ENCODE data around the gene PAXX.
A peak's percentile ranks its signal among the peaks of the same experiment; 100 is the strongest.

PAXX gene

DNA sequence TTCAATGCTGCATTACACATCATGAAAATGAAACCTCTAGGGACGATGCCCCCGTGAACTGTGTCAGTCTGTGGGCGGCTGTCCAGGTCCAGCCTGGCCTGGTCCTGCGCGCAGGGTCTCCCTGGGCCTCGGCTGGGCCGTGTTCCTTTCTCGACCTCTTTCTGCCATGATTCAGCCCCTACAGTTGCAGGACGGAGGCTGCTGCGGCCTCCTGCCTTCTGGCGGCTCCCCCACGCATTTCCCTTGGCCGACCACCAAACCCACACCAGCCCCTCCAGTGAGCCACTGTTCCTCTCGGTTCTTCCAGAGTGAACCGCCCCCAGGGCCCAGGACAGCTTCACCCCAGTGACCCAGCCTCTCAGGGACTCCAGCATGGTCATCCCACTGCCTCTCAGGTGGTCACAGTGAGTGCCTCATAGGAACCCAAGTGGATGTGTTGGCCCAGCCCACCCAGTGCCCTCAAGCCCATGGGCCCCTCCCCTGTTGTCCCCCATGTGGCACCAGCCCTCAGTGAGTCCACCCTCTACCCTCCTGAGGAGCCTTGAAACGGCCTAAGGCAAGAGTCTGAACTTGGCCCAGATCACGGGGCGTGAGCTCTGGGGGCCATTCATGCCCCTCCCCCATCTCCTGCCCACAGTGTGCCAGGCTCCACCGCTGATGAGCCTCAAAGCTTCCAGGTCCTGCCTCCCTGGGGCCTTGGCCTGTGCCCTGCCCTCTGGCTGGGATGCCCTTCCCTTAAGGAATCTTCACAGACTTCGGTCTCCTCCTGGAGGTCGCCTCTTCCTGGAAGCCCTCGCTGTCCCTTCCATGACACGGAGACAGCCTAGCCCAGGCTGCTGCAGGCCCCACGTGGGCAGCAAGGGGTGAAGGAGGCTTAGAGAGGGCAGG, 14.1 kb downstream of the PAXX start:
- DNase-seq, result no peak

DNA sequence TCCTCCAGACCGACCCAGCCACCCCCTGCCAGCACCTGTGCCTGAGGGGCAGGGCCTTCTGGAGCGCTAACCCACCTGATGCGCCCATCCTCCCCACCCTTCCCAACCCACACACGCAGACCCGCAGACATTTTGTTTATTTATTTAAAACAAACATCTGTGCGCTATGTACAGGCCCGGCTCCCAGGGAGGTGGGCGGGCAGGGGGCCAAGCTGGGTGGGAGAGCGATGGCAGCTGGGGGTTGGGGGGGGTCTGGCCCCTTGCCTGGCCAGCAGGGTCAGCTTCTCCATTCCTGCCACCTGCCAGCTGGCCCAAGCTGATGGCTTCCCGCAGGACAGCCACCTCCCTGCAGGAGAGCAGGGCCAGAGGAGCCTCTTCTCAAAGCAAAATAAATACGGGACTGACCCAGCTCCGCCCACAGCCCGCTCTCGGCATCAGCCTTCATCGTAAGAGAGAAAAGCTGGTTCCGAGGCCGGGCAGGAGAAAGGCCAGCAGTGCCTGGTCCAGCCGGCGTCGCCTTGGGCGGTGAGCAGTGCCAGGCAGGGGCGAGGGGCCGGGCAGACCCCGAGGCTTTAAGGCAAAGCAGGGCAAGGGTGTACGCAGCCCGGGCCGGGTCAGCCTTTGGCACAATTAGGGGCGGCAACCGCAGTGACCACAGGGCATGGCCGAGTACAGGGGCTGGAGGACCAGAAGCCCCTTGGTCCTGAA, 15.0 kb downstream of the PAXX start:
- peak; percentile 7 to 39 for DNase-seq

DNA sequence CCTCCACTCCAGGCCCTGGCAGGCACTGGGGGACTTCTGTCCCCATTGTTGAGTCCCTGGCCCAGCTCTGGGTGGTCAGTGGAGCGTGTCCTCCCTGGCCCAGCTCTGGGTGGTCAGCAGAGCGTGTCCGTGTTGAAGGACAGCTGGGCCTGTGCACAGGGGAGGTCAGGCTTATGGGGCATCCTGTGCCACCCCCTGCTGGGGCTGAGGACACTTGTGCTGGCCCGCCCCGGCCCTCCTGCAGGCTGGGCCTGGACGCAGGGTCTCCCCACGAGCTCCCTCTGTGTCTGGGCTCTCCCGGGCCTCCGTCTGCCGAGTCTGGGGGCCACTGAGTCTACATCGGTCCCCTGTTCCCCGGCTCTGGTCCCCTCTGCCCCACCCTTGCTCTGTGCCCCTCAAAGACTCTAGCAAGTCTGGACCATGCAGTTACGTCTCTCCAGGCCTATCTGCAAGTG, 15.6 kb downstream of the PAXX start:
- DNase-seq, result no peak

DNA sequence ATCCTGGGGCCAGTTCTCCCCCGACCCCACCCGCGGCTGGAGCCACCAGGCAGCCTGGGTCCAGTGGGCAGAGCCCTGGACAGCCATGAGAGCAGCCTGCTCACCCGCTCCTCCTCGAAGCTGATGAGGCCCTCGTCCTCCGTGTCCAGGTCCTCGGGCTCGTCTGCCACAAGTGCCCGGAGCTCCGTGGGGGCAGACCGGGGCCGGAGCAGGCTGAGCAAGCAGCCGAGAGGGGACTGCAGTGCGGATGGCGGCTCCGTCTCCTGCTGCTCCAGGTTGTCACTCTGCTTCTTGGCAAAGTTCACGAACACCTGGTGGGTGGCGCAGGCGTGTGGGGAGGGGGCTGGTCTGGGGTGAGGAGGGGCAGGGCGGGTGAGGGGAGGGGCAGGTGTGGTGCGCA, 16.1 kb downstream of the PAXX start:
- DNase-seq, result no peak

DNA sequence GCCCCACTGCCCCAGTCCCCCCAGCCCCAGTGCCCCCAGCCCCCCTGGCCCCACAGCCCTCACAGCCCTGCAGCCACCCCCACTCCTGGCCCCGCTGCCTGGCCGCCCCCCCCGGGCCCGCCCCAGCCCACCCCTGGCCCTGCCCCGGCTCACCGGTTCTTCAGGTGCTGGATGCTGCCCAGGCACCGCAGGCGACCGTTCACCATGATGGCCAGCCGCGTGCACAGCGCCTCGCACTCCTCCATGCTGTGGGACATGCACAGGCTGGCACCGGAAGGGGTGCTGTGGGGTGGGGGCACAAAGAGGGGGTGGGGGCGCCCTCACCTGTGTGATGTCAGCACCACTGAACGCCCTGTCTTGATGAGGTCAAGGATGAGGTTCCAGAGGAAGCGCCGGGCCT, 17.0 kb downstream of the PAXX start:
- DNase-seq, result no peak

DNA sequence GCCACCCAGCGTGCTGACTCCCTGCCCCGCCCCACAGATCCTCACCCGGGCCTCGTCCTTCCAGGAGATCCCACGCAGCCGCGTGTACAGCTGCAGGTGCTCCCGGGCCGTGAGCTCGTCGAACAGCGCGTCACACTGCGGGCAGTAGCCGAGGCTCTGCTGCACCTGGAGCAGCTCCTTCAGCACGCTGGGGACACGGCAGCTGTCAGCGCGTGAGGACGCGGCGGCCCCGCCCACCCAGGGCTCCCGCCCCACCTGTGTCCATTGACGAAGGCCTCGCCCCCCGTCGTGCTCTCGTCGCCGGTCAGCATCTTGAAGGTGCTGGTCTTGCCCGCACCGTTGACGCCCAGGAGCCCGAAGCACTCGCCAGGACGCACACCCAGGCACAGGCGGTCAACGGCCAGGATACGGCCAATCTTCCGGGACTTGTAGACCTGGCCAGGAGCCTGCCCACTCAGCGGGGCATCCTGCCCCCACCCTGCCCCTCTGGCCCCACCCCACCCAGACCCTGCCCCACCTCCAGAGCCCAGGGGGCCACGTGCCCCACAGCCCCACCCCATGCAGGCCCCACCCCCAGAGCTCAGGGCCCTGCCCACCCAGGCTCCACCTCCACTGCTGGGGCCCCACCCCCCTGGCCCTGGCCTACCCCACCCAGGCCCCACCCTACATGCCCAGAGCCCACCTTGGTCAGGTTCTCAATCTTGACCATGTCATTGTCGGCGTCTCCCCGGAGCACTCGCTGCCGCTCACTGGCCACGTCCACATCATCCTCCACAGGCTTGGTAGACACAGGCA, 17.9 kb downstream of the PAXX start:
- DNase-seq, result no peak

DNA sequence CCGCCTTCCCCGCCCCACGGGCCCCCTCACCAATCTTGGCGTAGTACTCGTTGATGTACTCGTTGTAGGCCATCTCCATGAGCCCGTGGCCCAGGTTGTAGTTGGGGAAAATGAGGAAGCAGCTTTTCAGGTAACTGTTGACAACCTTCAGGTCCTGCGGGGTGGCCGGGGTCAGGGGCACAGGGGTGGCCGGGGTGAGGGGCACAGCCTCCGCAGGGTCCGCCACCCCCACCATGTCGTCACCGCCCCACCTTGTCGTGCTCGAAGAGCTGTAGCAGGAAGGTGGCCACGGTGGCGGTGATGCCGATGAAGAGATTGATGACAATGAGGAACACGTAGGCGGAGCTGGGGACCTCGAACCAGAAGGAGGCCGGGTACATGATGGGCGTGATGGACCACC, 18.9 kb downstream of the PAXX start:
- DNase-seq, result no peak

DNA sequence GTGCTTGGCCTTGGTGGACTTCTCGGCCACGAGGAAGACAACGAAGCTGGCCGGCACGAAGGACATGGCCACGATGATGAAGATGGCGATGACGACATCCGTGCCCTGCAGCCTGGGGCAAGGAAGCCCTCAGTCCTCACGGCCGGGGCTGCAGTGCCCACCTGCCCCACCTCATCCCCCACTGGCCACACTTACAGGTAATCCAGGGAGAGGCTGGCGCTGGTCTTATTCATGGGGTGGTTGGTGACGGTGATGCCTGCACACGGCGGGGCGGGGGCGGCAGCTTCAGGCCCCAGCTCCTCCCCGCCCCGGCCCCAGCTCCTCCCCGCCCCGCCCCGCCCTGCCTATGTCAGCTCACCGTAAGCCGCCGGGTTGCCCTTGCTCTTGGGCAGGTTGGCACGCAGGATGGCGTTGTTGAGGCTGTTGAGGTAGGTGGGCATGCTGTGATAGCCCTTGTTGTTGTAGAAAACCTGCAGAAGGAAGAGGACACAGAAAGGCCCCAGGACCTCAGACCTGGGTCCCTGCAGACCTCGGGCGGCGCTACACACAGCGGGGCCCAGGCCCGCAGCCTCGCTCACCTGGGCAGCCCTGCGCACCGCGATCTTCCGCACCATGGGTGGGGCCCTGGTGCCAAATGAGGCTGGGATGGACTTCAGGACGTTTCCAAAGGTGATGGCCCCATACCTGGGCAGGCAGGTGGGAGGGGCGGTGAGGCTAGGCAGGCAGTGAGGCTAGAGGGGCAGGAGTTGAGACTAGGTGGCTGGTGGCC, 19.9 kb downstream of the PAXX start:
- DNase-seq, result no peak

DNA sequence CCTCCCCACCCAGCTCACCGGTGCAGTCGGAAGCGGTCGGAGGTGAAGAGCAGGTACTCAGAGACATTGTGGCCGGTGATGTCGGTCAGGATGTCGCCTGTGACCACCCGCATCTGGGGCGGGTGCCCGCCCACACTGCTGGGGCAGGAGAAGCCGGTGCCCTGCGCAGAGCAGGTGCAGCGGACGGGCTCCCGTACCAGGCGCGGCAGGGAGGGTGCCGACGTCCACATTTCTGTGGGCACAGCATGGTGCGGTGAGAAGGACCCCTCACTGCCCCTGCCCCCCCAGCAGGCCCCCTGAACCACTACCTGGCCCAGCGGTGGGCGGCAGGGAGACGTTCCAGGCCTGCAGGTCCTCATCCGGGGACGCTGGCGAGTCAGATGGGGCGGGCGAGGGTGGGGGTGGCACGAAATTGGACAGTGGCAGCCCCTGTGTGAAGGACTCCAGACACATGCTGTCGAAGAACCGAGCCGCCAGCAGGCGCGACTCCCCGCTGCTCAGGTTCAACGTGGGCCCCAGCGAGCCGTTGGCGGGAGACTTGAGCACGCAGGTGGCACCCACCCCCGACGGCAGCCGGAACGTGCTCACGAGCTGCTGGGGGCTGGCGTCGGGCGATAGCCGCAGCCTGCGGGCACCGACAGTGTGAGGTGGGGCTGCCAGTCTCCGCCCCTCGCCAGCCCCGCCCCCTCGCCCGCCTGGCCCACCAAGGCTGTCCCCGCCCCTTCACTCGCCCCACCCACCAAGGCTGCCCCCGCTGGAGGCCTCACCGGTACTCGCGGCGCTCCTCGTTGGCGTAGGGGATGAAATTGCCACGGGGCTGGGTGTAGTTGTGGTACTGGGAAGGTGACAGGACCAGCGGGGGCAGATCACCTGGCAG, 20.7 kb downstream of the PAXX start:
- DNase-seq, result no peak

DNA sequence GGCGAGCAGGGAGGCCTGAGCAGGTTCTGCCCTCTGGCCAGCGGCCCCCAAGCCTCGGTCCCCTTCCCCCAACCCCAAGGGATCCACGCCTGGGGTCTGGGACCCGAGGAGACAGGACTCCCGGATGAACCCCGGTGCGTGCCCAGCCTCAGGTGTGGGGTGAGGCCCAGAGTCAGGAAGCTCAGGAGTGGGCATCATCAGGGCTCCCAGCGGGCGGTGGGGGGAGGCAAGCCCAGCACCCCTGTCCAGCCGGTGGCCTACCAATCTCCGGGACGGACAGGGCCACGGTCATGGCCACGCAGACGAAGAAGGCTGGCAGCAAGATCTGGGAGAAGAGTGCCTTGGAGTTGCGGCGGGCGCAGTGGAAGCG, 21.3 kb downstream of the PAXX start:
- DNase-seq, result no peak

DNA sequence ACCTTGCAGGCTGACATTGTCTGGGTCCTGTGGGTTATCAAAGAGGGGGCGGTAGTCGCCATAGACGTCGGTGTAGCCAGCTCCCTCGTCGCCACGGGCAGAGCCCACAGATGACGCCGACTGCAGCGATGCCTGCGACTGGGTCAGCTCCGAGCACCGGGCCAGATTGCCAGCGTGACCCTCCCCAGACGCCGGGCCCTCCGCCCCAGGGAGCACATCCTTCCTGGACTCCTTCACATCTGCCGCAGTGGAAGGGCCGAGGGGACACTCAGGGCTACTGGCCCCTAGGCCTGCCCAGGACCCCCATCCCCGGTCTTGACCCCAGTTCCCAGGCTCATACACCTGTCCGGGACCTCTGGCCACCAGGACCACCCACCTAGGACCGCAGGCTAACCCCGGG, 21.9 kb downstream of the PAXX start:
- no peak for DNase-seq

DNA sequence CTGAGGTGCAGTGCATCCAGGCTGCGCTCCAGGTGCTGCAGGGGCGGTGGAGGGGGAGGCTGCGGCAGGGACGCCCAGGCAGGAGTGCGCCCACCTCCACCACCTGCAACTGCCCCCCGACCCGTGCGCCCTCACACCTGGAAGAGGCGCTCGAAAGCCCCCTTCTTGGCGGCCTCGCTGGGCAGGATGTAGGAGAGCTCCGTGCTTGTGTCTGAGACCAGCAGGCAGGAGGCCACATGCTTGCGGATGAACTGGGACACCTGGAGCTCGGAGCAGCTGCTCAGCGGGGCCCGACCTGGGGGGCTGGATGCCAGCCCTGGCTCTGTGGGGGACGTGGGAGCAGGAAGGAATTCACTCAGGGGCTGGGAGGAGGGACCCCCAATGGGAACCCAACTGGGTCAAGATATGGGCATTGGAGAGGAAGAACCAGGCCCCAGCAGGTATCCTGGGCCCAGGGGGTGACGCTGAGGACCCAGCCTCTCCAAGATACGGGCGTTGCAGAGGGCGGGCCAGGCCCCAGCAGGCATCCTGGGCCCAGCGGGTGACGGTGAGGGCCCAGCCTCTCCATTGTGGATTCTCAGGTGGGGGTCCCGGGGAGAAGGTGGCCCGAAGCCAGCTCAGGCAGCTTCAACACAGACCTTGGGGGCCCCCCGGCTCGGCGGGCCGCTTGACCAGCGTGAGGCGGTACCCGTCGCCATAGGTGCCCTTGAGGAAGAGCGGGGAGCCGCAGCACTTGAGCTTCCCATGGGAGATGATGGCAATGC, 22.7 kb downstream of the PAXX start:
- DNase-seq, result no peak

DNA sequence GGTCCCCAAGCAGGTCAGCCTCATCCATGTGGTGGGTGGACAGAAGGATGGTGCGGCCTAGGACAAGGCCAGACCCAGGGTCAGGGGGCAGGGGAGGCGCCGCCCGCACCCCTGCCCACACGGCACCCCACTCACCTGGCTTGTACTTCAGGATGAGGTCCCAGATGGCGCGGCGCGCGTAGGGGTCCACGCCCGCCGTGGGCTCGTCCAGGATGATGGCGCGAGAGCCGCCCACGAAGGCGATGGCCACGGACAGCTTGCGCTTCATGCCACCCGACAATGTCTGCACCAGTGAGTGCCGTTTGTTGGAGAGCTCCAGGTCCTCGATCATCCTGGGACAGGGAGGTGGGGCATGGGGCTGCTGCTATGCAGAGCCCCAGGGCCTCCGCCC, 23.3 kb downstream of the PAXX start:
- no peak for DNase-seq

DNA sequence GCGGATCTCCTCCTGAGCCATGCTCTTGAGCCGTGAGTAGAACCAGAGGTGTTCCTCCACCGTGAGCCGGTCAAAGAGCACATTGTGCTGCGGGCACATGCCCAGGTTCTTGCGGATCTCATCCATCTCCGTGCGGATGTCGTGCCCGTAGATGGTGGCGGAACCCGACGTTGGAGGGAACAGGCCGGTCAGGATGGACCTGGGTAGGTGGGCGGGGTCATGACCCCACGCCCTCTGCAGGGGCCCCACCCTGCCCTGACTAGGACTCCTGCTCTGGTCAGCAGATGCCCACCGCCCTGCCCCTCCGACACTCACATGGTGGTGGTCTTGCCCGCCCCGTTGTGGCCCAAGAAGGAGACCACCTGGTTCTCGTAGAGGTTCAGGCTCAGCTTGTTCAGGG, 23.8 kb downstream of the PAXX start:
- no peak for DNase-seq

DNA sequence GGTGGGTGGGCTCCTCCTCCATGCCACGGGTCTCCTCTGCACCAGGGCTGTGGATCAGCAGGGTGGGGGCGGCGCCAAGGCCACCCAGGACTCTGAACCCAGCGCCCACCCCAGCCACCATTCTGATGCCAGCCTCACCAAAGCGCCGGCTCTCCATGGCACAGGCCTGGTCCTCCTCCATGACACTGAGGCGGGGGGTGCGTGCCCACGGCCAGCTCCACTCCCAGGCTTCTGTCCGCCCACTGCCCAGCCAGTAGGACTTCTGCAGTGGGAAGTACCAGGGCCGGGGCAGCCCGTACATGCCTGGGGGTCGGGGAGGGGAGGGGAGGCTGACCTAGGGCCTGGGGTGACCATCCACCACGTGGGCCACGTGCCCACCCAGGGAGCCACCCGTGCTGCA, 24.2 kb downstream of the PAXX start:
- DNase-seq, result no peak

DNA sequence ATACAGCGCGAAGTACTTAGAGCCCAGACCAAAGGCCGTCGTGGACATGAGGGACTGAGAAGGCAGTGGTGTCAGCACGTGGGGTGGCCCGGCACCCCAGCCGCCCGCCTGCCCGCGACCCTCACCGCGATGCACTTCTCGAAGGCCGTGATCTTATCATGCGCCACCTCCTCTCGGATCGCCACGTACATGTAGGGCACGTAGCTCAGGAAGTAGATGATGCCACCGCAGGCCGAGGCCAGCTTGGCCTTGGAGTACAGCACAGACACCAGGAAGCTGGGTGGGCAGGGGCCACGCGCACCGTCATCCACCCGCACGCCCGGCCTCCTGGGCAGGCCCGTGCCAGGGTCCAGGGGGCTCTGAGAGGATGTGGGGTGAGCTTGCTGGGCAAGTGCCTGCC, 24.8 kb downstream of the PAXX start:
- no peak for DNase-seq

DNA sequence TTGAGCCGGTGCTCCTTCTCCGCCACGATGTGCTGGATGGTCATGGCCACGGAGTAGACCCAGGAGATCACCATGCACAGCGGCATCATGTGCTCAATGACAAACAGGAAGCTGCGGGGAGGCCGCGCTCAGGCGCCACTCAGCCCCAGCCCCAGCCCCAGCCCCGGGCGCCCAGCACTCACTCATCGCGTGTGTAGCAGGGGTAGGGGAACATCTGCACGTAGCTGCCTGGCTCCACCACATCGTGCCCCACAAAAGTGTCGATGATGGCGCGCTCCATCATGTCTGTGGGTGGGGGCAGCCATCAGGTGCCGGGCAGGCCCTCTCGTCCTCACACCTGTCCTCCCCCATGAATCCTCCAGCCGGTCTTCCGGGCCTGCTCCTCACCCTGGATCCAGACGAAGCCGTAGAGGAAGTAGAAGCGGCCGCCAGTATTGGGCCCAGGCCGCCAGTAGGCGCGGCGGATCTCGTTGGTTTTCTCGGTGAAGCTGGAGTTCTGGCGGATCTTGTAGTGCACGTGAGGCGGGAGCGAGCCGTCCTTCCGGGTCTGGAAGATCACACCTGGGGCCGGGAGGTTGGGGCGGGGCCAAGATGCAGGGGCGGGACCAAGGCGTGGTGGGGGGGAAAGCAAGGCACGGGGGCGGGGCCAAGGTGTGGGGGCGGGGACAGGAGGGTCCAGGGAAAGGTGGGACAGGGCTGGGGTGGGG, 25.7 kb downstream of the PAXX start:
- no peak for DNase-seq

DNA sequence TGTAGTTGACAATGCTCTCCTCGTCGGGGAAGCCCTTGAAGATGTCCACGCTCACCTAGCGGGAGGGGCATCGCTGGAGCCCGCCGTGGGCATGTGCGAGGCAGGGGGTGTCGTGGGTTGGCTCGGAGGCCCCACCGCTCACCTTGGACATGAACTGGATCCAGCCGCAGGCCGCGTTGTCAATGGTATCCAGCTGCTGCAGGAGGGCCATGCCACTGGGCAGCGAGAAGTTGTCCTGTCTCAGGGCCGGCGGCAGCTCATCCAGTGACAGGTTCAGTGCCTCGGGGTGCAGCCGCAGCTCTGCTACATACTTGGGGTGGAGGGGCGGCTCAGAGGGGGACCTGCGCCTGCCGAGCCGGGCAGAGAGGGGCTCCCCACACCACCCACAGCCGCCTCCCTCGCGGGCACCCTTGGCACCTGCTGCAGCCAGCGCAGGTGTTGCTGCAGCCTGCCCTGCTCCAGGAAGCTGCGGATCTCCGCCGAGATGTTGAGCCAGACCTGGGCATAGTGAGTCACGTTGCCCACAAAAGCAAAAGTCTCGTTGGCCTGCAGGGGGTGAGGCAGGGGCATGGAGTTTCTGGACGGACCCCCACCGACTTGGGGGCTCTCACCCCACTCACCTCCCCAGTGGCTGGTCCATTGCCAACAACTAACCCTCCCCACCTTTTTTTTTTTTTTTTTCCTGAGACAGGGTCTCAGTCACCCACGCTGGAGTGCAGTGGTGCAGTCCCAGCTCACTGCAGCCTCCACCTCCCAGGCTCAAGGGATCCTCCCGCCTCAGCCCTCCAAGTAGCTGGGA, 26.7 kb downstream of the PAXX start:
- DNase-seq, result no peak

DNA sequence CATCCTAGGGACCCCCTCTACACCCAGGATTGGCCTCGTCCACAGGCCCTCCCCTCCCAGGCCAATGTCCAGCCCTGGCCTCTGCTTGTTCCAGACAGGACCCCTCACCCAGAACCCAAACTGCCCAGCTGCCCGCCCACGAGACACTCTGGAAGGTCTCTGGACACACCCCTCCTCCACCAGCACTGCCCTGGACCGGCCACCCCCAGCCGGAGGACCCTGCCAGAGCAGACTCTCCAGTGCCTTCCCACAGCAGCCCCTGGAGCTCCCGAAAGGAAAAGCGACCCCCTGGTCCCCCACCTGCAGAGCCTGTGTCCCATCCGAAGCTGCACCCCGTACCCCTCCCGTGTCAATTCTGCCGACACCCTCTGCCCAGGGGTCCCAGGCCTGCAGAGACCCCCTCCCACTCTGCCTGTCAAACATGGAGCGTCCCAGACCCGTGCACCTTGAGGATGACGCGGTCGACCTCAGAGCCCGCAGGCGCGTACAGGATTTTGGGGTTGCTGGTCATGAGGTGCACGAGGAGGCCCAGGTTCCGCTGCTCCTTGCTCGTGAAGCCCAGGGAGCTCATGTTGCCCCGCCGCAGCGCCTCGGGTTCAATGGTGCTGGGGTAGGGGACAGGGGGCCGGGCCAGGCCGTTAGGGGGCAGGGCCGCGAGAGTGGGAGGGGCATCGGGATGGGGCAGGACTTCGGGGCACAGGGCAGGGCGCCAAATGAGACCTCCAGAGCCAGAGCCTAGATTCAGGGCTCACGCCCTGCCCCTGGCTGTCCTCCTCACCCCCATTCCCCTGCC, 27.9 kb downstream of the PAXX start:
- no peak for DNase-seq

Data from NCI-H2081 (cell line).